ENCODE measurements around the gene RHD. TPM values are rescaled to one million over a fixed set of nuclear protein-coding genes. Genes with fewer than 3 reads are reported as not detected.
A peak's percentile ranks its signal among the peaks of the same experiment; 100 is the strongest.
"Not testable (repeated sequence)": the region's sequence is repeated elsewhere in the genome, so short reads cannot be mapped to it uniquely, and the experiment has no call there.

RHD gene
- total RNA-seq, 1 experiment from 2014 or later, result not detected

GRCh38 chr1:25360596-25361581, 88.6 kb downstream of the RHD start:
- Histone ChIP-seq H3K4me1 (no peaks in the 10 kb centered on the region), H3K27me3 (replicated peaks; ENCODE audit: control insufficient read depth, insufficient read depth, low read length) (no peaks in the 10 kb centered on the region), H3K4me3 (ENCODE audit: low read depth, low read length) (no peak overlapping the region), H3K9me3 (no peaks in the 10 kb centered on the region), H3K36me3 (ENCODE audit: control insufficient read depth, insufficient read depth, low read length) (no peaks in the 10 kb centered on the region; the same call in 1 of the 2 replicates)
- CTCF ChIA-PET, result no interaction called here
- no TSS peak for BruUV-seq (replicated peaks)
- Mint-ChIP-seq H3K4me3 (ENCODE audit: unreplicated experiment) (no peak overlapping the region), H3K9me3 (ENCODE audit: unreplicated experiment) (no peaks in the 10 kb centered on the region), H3K27me3 (ENCODE audit: insufficient read depth, unreplicated experiment) (no peaks in the 10 kb centered on the region), H3K27ac (ENCODE audit: unreplicated experiment) (no peak overlapping the region), H3K36me3 (ENCODE audit: insufficient read depth, unreplicated experiment) (peaks cover 28% of the 10 kb centered on the region), H3K4me1 (ENCODE audit: low read depth, unreplicated experiment) (peaks cover 4% of the 10 kb centered on the region)
- intact Hi-C loops (cut with micrococcal nuclease; ENCODE audit: unreplicated experiment), result no loop called here
- POLR2A ChIA-PET, result no interaction called here
- DNase-seq, result no peak
- no peak for TF ChIP-seq CTCF (IDR thresholded peaks at IDR 0.05; ENCODE audit: insufficient read depth in 1 of 2, low read depth in 1 of 2, low read length in 1 of 2, severe bottlenecking in 1 of 2, unreplicated experiment in 1 of 2)

GRCh38 chr1:25361901-25362300, 89.6 kb downstream of the RHD start:
- POLR2A ChIA-PET, result no interaction called here
- no peaks in the 10 kb centered on the region for H3K27me3 Mint-ChIP-seq (ENCODE audit: insufficient read depth, unreplicated experiment)
- BruUV-seq (replicated peaks), result TSS peak; percentile 72
- H3K36me3 ChIP-seq (ENCODE audit: control insufficient read depth, insufficient read depth, low read length), result no peaks in the 10 kb centered on the region; the same call in 1 of the 2 replicates
- H3K36me3 Mint-ChIP-seq (ENCODE audit: insufficient read depth, unreplicated experiment), result peaks cover 25% of the 10 kb centered on the region
- no peak for TF ChIP-seq CTCF (IDR thresholded peaks at IDR 0.05; ENCODE audit: insufficient read depth in 1 of 2, low read depth in 1 of 2, low read length in 1 of 2, severe bottlenecking in 1 of 2, unreplicated experiment in 1 of 2)
- no peaks in the 10 kb centered on the region for H3K9me3 Mint-ChIP-seq (ENCODE audit: unreplicated experiment)
- no peak for DNase-seq
- no peak overlapping the region for H3K27ac Mint-ChIP-seq (ENCODE audit: unreplicated experiment)
- no peak overlapping the region for H3K4me3 ChIP-seq (ENCODE audit: low read depth, low read length)
- no peaks in the 10 kb centered on the region for H3K9me3 ChIP-seq
- no peaks in the 10 kb centered on the region for H3K27me3 ChIP-seq (replicated peaks; ENCODE audit: control insufficient read depth, insufficient read depth, low read length)
- intact Hi-C loops (cut with micrococcal nuclease; ENCODE audit: unreplicated experiment), result no loop called here
- CTCF ChIA-PET, result no interaction called here
- no peaks in the 10 kb centered on the region for H3K4me1 ChIP-seq
- H3K4me1 Mint-ChIP-seq (ENCODE audit: low read depth, unreplicated experiment), result no peaks in the 10 kb centered on the region
- no peak overlapping the region for H3K4me3 Mint-ChIP-seq (ENCODE audit: unreplicated experiment)

- POLR2A ChIA-PET; H3K27me3 ChIP-seq (replicated peaks; ENCODE audit: control insufficient read depth, insufficient read depth, low read length); DNase-seq; H3K9me3 Mint-ChIP-seq (ENCODE audit: unreplicated experiment); H3K4me1 Mint-ChIP-seq (ENCODE audit: low read depth, unreplicated experiment); BruUV-seq (replicated peaks); H3K36me3 ChIP-seq (ENCODE audit: control insufficient read depth, insufficient read depth, low read length); H3K4me3 Mint-ChIP-seq (ENCODE audit: unreplicated experiment); H3K27me3 Mint-ChIP-seq (ENCODE audit: insufficient read depth, unreplicated experiment); H3K27ac Mint-ChIP-seq (ENCODE audit: unreplicated experiment); H3K9me3 ChIP-seq; intact Hi-C loops (cut with micrococcal nuclease; ENCODE audit: unreplicated experiment); H3K4me1 ChIP-seq; H3K4me3 ChIP-seq (ENCODE audit: low read depth, low read length); CTCF ChIA-PET: not testable (repeated sequence)
- peaks cover 25% of the 10 kb centered on the region for H3K36me3 Mint-ChIP-seq (ENCODE audit: insufficient read depth, unreplicated experiment)
Observed at GRCh38 chr1:25362634-25363559, 90.6 kb downstream of the RHD start.

Data from Caco-2 (cell line).